Loucy (cell line): ENCODE results near the gene CASQ1.

Source experiments
- H2AFZ ChIP-seq: fragments of 200-600 bp; sonication (generic); 2 replicates; pipeline ENCODE4 v1.6.0; 2016; ENCODE audit warnings: antibody characterized with exemption, mild to moderate bottlenecking, low read length, moderate library complexity
- H3F3A ChIP-seq: fragments of 200-600 bp; 2 replicates; pipeline ENCODE4 v1.6.0; 2016; ENCODE audit warnings: antibody characterized with exemption, low read depth, mild to moderate bottlenecking
- H3K27me3 ChIP-seq: fragments of 200-600 bp; sonication (generic); 2 replicates; pipeline ENCODE4 v1.6.1; 2014; ENCODE audit warnings: low read length, mild to moderate bottlenecking; ENCODE audit not compliant: insufficient read depth, poor library complexity, severe bottlenecking
- H3K36me3 ChIP-seq: fragments of 200-600 bp; sonication (generic); 2 replicates; pipeline ENCODE4 v1.6.1; 2016; ENCODE audit warnings: low read length; ENCODE audit not compliant: insufficient read depth
- H3K4me1 ChIP-seq: fragments of 200-600 bp; sonication (generic); 2 replicates; pipeline ENCODE4 v1.5.1; 2014; ENCODE audit warnings: low read length, mild to moderate bottlenecking; ENCODE audit not compliant: insufficient read depth, poor library complexity, severe bottlenecking
- H3K4me2 ChIP-seq: fragments of 200-600 bp; sonication (generic); 2 replicates; pipeline ENCODE4 v1.6.0; 2014; ENCODE audit warnings: antibody characterized with exemption, low read length, low read depth, mild to moderate bottlenecking; ENCODE audit not compliant: poor library complexity, severe bottlenecking
- H3K4me3 ChIP-seq: fragments of 200-600 bp; sonication (generic); 2 replicates; pipeline ENCODE4 v1.5.1; 2014; ENCODE audit warnings: low read length, mild to moderate bottlenecking, mixed read lengths; ENCODE audit not compliant: poor library complexity, severe bottlenecking
- H3K79me2 ChIP-seq: fragments of 200-600 bp; sonication (generic); 2 replicates; pipeline ENCODE4 v1.6.1; 2014; ENCODE audit warnings: low read length; ENCODE audit not compliant: insufficient read depth
- H3K9ac ChIP-seq: fragments of 200-600 bp; sonication (generic); 2 replicates; pipeline ENCODE4 v1.6.0; 2014; ENCODE audit warnings: mild to moderate bottlenecking, low read depth, low read length, moderate library complexity; ENCODE audit not compliant: poor library complexity, severe bottlenecking
- H3K9me2 ChIP-seq: fragments of 200-600 bp; sonication (generic); replicated peaks from 2 replicates; pipeline ENCODE4 v1.6.1; 2016; ENCODE audit warnings: low read depth, low read length, mixed read lengths
- H3K9me3 ChIP-seq: fragments of 200-600 bp; sonication (generic); 2 replicates; pipeline ENCODE4 v1.6.1; 2014; ENCODE audit warnings: mild to moderate bottlenecking, antibody characterized with exemption, low read length, low read depth; ENCODE audit not compliant: insufficient read depth
- H4K20me1 ChIP-seq: fragments of 200-600 bp; sonication (generic); 2 replicates; pipeline ENCODE4 v1.6.0; 2014; ENCODE audit warnings: antibody characterized with exemption, low read length, mild to moderate bottlenecking; ENCODE audit not compliant: insufficient read depth, poor library complexity, severe bottlenecking
- CTCF ChIP-seq: fragments of 200-600 bp; sonication (generic); conservative IDR thresholded peaks from 2 replicates; pipeline ENCODE4 v1.5.1; 2014; ENCODE audit warnings: mild to moderate bottlenecking, antibody characterized with exemption, low read length
- EZH2phosphoT487 ChIP-seq: fragments of 200-600 bp; IDR thresholded peaks from 2 replicates; pipeline ENCODE4 v1.6.1; 2018; ENCODE audit warnings: antibody characterized with exemption, mild to moderate bottlenecking, moderate library complexity, borderline replicate concordance

Gene CASQ1

GRCh38 chr1:160211046-160211790 is 20.8 kb downstream of the CASQ1 start:
- no peak overlapping the region for H3K4me2 ChIP-seq
- no peaks in the 10 kb centered on the region for H3K9me3 ChIP-seq
- H3K36me3 ChIP-seq, result peaks cover 43% of the 10 kb centered on the region; the same call in 1 of the 2 replicates
- TF ChIP-seq CTCF (no peak), EZH2phosphoT487 (no peak)
- no peaks in the 10 kb centered on the region for H3K9me2 ChIP-seq
- H4K20me1 ChIP-seq, result no peaks in the 10 kb centered on the region
- H3K4me1 ChIP-seq, result peaks cover 18% of the 10 kb centered on the region
- no peaks in the 10 kb centered on the region for H3F3A ChIP-seq
- H3K79me2 ChIP-seq, result peaks cover 4% of the 10 kb centered on the region; the same call in 1 of the 2 replicates
- H2AFZ ChIP-seq, result no peak overlapping the region
- H3K27me3 ChIP-seq, result no peaks in the 10 kb centered on the region
- no peak overlapping the region for H3K9ac ChIP-seq
- H3K4me3 ChIP-seq, result no peak overlapping the region

DNA sequence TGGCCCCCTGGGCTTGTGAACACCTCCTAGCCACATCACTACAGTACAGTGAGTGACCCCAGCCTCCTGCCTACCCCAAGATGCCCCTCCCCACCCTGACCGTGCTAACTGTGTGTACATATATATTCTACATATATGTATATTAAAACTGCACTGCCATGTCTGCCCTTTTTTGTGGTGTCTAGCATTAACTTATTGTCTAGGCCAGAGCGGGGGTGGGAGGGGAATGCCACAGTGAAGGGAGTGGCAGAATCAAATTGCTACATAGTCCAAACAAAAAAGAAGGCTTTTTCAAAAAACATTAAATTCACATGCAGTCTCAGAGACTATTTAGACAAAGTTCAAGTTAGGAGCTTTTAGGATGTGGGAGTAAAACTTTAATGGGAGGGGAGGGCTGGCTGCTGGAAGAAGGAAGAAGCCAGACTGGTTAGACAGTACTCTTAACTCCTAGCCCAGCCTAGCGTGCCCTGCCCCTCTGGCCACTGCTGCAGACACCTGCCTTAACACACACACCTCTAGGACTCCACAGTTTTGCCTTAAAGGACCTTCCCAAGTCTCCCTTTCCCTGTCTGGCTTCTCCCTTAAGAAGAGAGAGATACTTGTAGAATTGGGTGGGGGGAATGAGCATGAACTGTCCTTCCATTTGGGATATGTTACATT is 24.2 kb downstream of the CASQ1 start:
- H3K9me2 ChIP-seq, result no peaks in the 10 kb centered on the region
- H3F3A ChIP-seq, result no peaks in the 10 kb centered on the region
- H3K4me3 ChIP-seq, result no peak overlapping the region
- H4K20me1 ChIP-seq, result no peaks in the 10 kb centered on the region
- TF ChIP-seq EZH2phosphoT487, result no peak
- no peak for TF ChIP-seq CTCF
- H3K9me3 ChIP-seq, result no peaks in the 10 kb centered on the region
- no peak overlapping the region for H3K9ac ChIP-seq
- H3K36me3 ChIP-seq, result peaks cover 77% of the 10 kb centered on the region; the same call in 1 of the 2 replicates
- H3K27me3 ChIP-seq, result no peaks in the 10 kb centered on the region
- H3K79me2 ChIP-seq, result peaks cover 4% of the 10 kb centered on the region; the same call in 1 of the 2 replicates
- no peak overlapping the region for H2AFZ ChIP-seq
- H3K4me2 ChIP-seq, result no peak overlapping the region
- peaks cover 5% of the 10 kb centered on the region for H3K4me1 ChIP-seq

DNA sequence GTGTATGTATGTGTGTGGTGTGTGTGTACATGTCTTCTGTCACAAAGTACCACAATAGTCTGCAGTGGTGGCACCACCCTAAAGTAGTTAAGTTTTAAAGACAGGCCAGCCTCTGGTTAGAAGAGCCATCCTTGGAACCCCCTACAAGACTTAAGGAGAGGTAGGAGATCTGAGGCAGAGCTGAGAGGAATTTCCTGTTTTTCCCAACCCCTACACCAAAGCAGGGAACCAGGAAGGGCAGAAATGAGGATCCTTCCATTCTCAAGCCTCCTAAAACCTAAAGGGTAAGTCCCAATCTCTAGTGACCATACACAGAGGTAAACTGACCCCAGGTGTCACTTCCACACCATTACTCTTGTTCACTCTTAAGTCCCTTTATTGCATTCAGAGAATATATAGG is 25.9 kb downstream of the CASQ1 start:
- H3K4me3 ChIP-seq, result no peak overlapping the region
- no peaks in the 10 kb centered on the region for H3K9me2 ChIP-seq
- H4K20me1 ChIP-seq, result no peaks in the 10 kb centered on the region
- no peaks in the 10 kb centered on the region for H3F3A ChIP-seq
- H3K36me3 ChIP-seq, result peaks cover 94% of the 10 kb centered on the region; the same call in 1 of the 2 replicates
- no peak overlapping the region for H3K4me2 ChIP-seq
- no peaks in the 10 kb centered on the region for H3K9me3 ChIP-seq
- H3K9ac ChIP-seq, result no peak overlapping the region
- no peaks in the 10 kb centered on the region for H3K79me2 ChIP-seq
- TF ChIP-seq EZH2phosphoT487, result no peak
- no peak for TF ChIP-seq CTCF
- H3K4me1 ChIP-seq, result no peaks in the 10 kb centered on the region
- no peak overlapping the region for H2AFZ ChIP-seq
- H3K27me3 ChIP-seq, result no peaks in the 10 kb centered on the region
